ENCODE data around the gene PLPP7. TPM values are rescaled to one million over a fixed set of nuclear protein-coding genes. Genes with fewer than 3 reads are reported as not detected.

Gene PLPP7
- polyA plus RNA-seq, 3 donors from 2014 or later, result 0.44 to 1.4 (median 1.2) TPM

- Mint-ChIP-seq H3K9me3 (no peaks in the 10 kb centered on the region), H3K4me1 (peaks cover 61 to 65% of the 10 kb centered on the region in 2 donors), H3K27ac (peak overlapping the region; percentile 88 to 99 (median 96)), H3K4me3 (peak overlapping the region; percentile 91 to 100 (median 100)), H3K27me3 (ENCODE audit: low read depth in 3 of 3) (peaks cover 0 to 25% (median 10%) of the 10 kb centered on the region in 3 donors), H3K36me3 (peaks cover 4 to 5% (median 4%) of the 10 kb centered on the region in 3 donors)
- DNase-seq, result peak in 1 of 3 donors; percentile 36
Measured at GRCh38 chr9:131273146-131273855, 16.2 kb upstream of the PLPP7 start.

GRCh38 chr9:131273856-131274673, 15.5 kb upstream of the PLPP7 start:
- Mint-ChIP-seq H3K4me1 (peaks cover 61 to 68% of the 10 kb centered on the region in 2 donors), H3K4me3 (peak overlapping the region; percentile 91 to 100 (median 100)), H3K27me3 (ENCODE audit: low read depth in 3 of 3) (peaks cover 0 to 24% (median 6%) of the 10 kb centered on the region in 3 donors), H3K27ac (peak overlapping the region; percentile 88 to 99 (median 96)), H3K9me3 (no peaks in the 10 kb centered on the region), H3K36me3 (peaks cover 4 to 5% (median 4%) of the 10 kb centered on the region in 3 donors)
- DNase-seq, result peak in 1 of 3 donors; percentile 34

- H3K27ac Mint-ChIP-seq, result peak overlapping the region; percentile 88 to 99 (median 96)
- H3K27me3 Mint-ChIP-seq (ENCODE audit: low read depth in 3 of 3), result peaks cover 0 to 22% (median 3%) of the 10 kb centered on the region in 3 donors
- peaks cover 59 to 64% of the 10 kb centered on the region in 2 donors for H3K4me1 Mint-ChIP-seq
- H3K4me3 Mint-ChIP-seq, result peak overlapping the region; percentile 91 to 100 (median 100)
- peaks cover 4 to 5% (median 4%) of the 10 kb centered on the region in 3 donors for H3K36me3 Mint-ChIP-seq
- no peaks in the 10 kb centered on the region for H3K9me3 Mint-ChIP-seq
- peak; percentile 39 to 44 (median 42) for DNase-seq
Measured at GRCh38 chr9:131274674-131275331, 14.7 kb upstream of the PLPP7 start.

GRCh38 chr9:131275332-131276093, 14.0 kb upstream of the PLPP7 start:
- Mint-ChIP-seq H3K4me1 (peaks cover 53 to 57% of the 10 kb centered on the region in 2 donors), H3K4me3 (peak overlapping the region; percentile 91 to 100 (median 100)), H3K27me3 (ENCODE audit: low read depth in 3 of 3) (peaks cover 0 to 19% (median 3%) of the 10 kb centered on the region in 3 donors), H3K27ac (peak overlapping the region; percentile 88 to 99 (median 96)), H3K36me3 (peaks cover 0 to 5% (median 4%) of the 10 kb centered on the region in 3 donors), H3K9me3 (no peaks in the 10 kb centered on the region)
- DNase-seq, result peak; percentile 43 to 48 (median 45)

- Mint-ChIP-seq H3K9me3 (no peaks in the 10 kb centered on the region), H3K36me3 (peaks cover 0 to 5% (median 4%) of the 10 kb centered on the region in 3 donors), H3K4me1 (peaks cover 45 to 49% of the 10 kb centered on the region in 2 donors), H3K4me3 (peak within 1 kb of the TSS; percentile 91 to 100 (median 100)), H3K27ac (peak within 1 kb of the TSS; percentile 88 to 99 (median 96)), H3K27me3 (ENCODE audit: low read depth in 3 of 3) (peaks cover 0 to 16% (median 3%) of the 10 kb centered on the region in 3 donors)
- peak; percentile 61 to 63 (median 61) for DNase-seq
Measured at GRCh38 chr9:131276094-131276888, 13.2 kb upstream of the PLPP7 start, which contains the start of gene FAM78A. Gene FAM78A, minus strand, starts transcription at chr9:131276510. Its CDS starts 331 bp downstream, at chr9:131276179.

- H3K4me1 Mint-ChIP-seq, result peaks cover 44 to 48% of the 10 kb centered on the region in 2 donors
- peak overlapping the region; percentile 35 to 62 (median 58) for H3K4me3 Mint-ChIP-seq
- H3K9me3 Mint-ChIP-seq, result no peaks in the 10 kb centered on the region
- peak; percentile 55 to 61 (median 55) for DNase-seq
- peak overlapping the region in 2 of 6 donors; percentile 34 to 45 for H3K27ac Mint-ChIP-seq
- H3K36me3 Mint-ChIP-seq, result peaks cover 0 to 5% (median 4%) of the 10 kb centered on the region in 3 donors
- H3K27me3 Mint-ChIP-seq (ENCODE audit: low read depth in 3 of 3), result peaks cover 0 to 17% (median 0%) of the 10 kb centered on the region in 3 donors
Measured at GRCh38 chr9:131276891-131277286, 12.6 kb upstream of the PLPP7 start.

GRCh38 chr9:131277287-131277909, 12.1 kb upstream of the PLPP7 start:
- Mint-ChIP-seq H3K36me3 (peaks cover 0 to 5% (median 4%) of the 10 kb centered on the region in 3 donors), H3K27ac (no peak overlapping the region), H3K27me3 (ENCODE audit: low read depth in 3 of 3) (peaks cover 0 to 17% (median 2%) of the 10 kb centered on the region in 3 donors), H3K4me3 (peak overlapping the region in 2 of 5 donors; percentile 39 to 55), H3K4me1 (peaks cover 44 to 48% of the 10 kb centered on the region in 2 donors), H3K9me3 (no peaks in the 10 kb centered on the region)
- DNase-seq, result peak; percentile 27 to 49 (median 48)

GRCh38 chr9:131277910-131278701, 11.4 kb upstream of the PLPP7 start:
- Mint-ChIP-seq H3K27ac (peak overlapping the region; percentile 84 to 93 (median 90)), H3K9me3 (no peaks in the 10 kb centered on the region), H3K27me3 (ENCODE audit: low read depth in 3 of 3) (peaks cover 0 to 15% (median 2%) of the 10 kb centered on the region in 3 donors), H3K4me1 (peaks cover 43 to 44% of the 10 kb centered on the region in 2 donors), H3K36me3 (peaks cover 0 to 5% (median 4%) of the 10 kb centered on the region in 3 donors), H3K4me3 (peak overlapping the region; percentile 84 to 90 (median 86))
- peak; percentile 53 to 59 (median 59) for DNase-seq

GRCh38 chr9:131278702-131279111, 10.8 kb upstream of the PLPP7 start:
- DNase-seq, result peak in 2 of 3 donors; percentile 34 to 36
- Mint-ChIP-seq H3K27me3 (ENCODE audit: low read depth in 3 of 3) (peaks cover 2 to 15% (median 2%) of the 10 kb centered on the region in 3 donors), H3K36me3 (peaks cover 0 to 5% (median 4%) of the 10 kb centered on the region in 3 donors), H3K4me3 (peak overlapping the region; percentile 84 to 90 (median 86)), H3K9me3 (no peaks in the 10 kb centered on the region), H3K4me1 (peaks cover 38 to 39% of the 10 kb centered on the region in 2 donors), H3K27ac (peak overlapping the region; percentile 84 to 93 (median 90))

- H3K4me3 Mint-ChIP-seq, result peak overlapping the region; percentile 84 to 90 (median 86)
- H3K9me3 Mint-ChIP-seq, result no peaks in the 10 kb centered on the region
- H3K36me3 Mint-ChIP-seq, result peaks cover 0 to 5% (median 4%) of the 10 kb centered on the region in 3 donors
- no peak for DNase-seq
- peaks cover 32 to 35% of the 10 kb centered on the region in 2 donors for H3K4me1 Mint-ChIP-seq
- peaks cover 2 to 17% (median 2%) of the 10 kb centered on the region in 3 donors for H3K27me3 Mint-ChIP-seq (ENCODE audit: low read depth in 3 of 3)
- peak overlapping the region; percentile 84 to 93 (median 90) for H3K27ac Mint-ChIP-seq
Measured at GRCh38 chr9:131279196-131279862, 10.2 kb upstream of the PLPP7 start.
